Small intestine (tissue), 7 donors: ENCODE measurements around the gene TMEM74B. TPM values are rescaled to one million over a fixed set of nuclear protein-coding genes. Genes with fewer than 3 reads are reported as not detected.

Source experiments
- DNase-seq, 2 donors: peaks; one replicate each; pipeline versions ENCODE4 v3.0.0 to v3.0.0-alpha.2; 2013
- FAIRE-seq: peaks from 2 replicates; lab custom pipeline; 2012; peaks lifted over from hg19 to GRCh38; lab: Jason Lieb, UNC
- H3K27ac ChIP-seq, 3 donors: one replicate each; pipeline ENCODE4 v1.5.1; 2013; ENCODE audit warnings: low read length in 2 of 3, mild to moderate bottlenecking in 2 of 3, control low read depth in 1 of 3, inconsistent platforms in 1 of 3, low read depth in 1 of 3, moderate library complexity in 1 of 3
- H3K27me3 ChIP-seq, 3 donors: one replicate each; pipeline ENCODE4 v1.6.1; 2013; ENCODE audit warnings: low read length in 3 of 3, inconsistent platforms in 1 of 3; ENCODE audit not compliant: control insufficient read depth in 3 of 3, insufficient read depth in 3 of 3
- H3K36me3 ChIP-seq, 3 donors: one replicate each; pipeline ENCODE4 v1.6.1; 2013; ENCODE audit warnings: low read length in 3 of 3, inconsistent platforms in 1 of 3, low read depth in 1 of 3, mild to moderate bottlenecking in 1 of 3, moderate library complexity in 1 of 3; ENCODE audit not compliant: control insufficient read depth in 3 of 3, insufficient read depth in 2 of 3
- H3K4me1 ChIP-seq, 3 donors: one replicate each; pipeline ENCODE4 v1.6.1; 2013; ENCODE audit warnings: low read length in 2 of 3, inconsistent platforms in 1 of 3, low read depth in 1 of 3, mild to moderate bottlenecking in 1 of 3, moderate library complexity in 1 of 3; ENCODE audit not compliant: control insufficient read depth in 3 of 3, insufficient read depth in 2 of 3
- H3K4me3 ChIP-seq, 3 donors: one replicate each; pipeline ENCODE4 v1.5.1; 2013; ENCODE audit warnings: low read length in 3 of 3, control low read depth in 1 of 3, inconsistent platforms in 1 of 3, low read depth in 1 of 3, mild to moderate bottlenecking in 1 of 3, moderate library complexity in 1 of 3
- H3K9me3 ChIP-seq, 2 donors: one replicate each; pipeline ENCODE4 v1.6.1; 2013; ENCODE audit warnings: low read depth in 1 of 2, low read length in 1 of 2; ENCODE audit not compliant: control insufficient read depth in 2 of 2, insufficient read depth in 1 of 2
- WGBS, 3 donors: extraction: QIAGEN DNeasy Blood & Tissue Kit; methylation state at CpG; one replicate each; pipeline ENCODE4 v1.1.7; 2013; 5-methylcytosine and 5-hydroxymethylcytosine counted together
- polyA plus RNA-seq, 4 donors: library from polyadenylated mRNA; stranded (reverse) in 3 of 4; unstranded in 1 of 4; fragments of 200-250 nt in 3 of 4; fragments of 120-200 nt in 1 of 4; gene quantifications; one replicate each; pipeline versions ENCODE4 v1.2.1 to v1.2.3, GENCODE V29; 2013
- donor health status: healthy with polysubstance abuse.
- donor health status: control.
- donor health status: control.
- donor health status: Bipolar disorder and iron deficiency.
- donor health status: healthy.

The TMEM74B gene
- polyA plus RNA-seq, 4 donors: 10.5 to 68.7 (median 36.1) TPM

DNA sequence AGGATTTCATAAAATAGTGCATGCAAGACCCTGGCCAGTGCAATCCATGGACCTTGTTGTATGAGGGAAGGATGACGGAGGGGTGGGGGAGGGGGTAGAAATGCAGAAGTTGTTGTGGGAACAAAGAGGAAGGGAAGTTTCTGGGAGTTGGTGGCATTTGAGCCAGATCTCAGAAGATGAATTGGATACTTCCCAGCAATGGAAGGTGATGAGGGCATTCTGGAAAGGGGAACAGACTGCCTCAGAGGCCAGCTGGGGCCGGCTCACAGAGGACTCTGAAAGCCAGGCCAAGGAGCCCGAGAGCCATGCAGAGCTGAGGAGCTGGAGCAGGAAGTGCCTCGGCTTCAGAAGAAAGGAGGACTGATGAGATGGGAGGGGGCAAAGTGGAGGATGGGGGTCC, 2.7 kb downstream of the TMEM74B start:
- Histone ChIP-seq H3K27me3 (peaks cover 0 to 8% (median 0%) of the 10 kb centered on the region in 3 donors), H3K27ac (no peak overlapping the region), H3K9me3 (no peaks in the 10 kb centered on the region), H3K4me1 (peaks cover 3 to 13% (median 3%) of the 10 kb centered on the region in 3 donors), H3K36me3 (peaks cover 0 to 23% (median 0%) of the 10 kb centered on the region in 3 donors), H3K4me3 (no peak overlapping the region)
- DNase-seq (no peak), FAIRE-seq (no peak)
- 57 to 74% (median 68%) methylated on average over 4 of the region's 4 CpGs for WGBS, 3 donors

- H3K4me3 ChIP-seq: no peak overlapping the region
- no peak for FAIRE-seq
- H3K4me1 ChIP-seq: peaks cover 0 to 2% (median 1%) of the 10 kb centered on the region in 3 donors
- DNase-seq: no peak
- H3K36me3 ChIP-seq: peaks cover 0 to 30% (median 2%) of the 10 kb centered on the region in 3 donors
- 94% methylated on average over 27 of the region's 27 CpGs for WGBS, 3 donors
- peaks cover 0 to 8% (median 0%) of the 10 kb centered on the region in 3 donors for H3K27me3 ChIP-seq
- no peaks in the 10 kb centered on the region for H3K9me3 ChIP-seq
- no peak overlapping the region for H3K27ac ChIP-seq
Measured at GRCh38 chr20:1180949-1181348, 3.8 kb downstream of the TMEM74B start.

- Histone ChIP-seq H3K27me3 (no peaks in the 10 kb centered on the region), H3K4me1 (no peaks in the 10 kb centered on the region), H3K4me3 (no peak overlapping the region), H3K9me3 (no peaks in the 10 kb centered on the region), H3K27ac (no peak overlapping the region), H3K36me3 (peaks cover 0 to 44% (median 3%) of the 10 kb centered on the region in 3 donors)
- 91 to 97% (median 93%) methylated on average over 3 of the region's 3 CpGs for WGBS, 3 donors
- DNase-seq (no peak), FAIRE-seq (no peak)
Measured at GRCh38 chr20:1178623-1179022, 6.2 kb downstream of the TMEM74B start.

DNA sequence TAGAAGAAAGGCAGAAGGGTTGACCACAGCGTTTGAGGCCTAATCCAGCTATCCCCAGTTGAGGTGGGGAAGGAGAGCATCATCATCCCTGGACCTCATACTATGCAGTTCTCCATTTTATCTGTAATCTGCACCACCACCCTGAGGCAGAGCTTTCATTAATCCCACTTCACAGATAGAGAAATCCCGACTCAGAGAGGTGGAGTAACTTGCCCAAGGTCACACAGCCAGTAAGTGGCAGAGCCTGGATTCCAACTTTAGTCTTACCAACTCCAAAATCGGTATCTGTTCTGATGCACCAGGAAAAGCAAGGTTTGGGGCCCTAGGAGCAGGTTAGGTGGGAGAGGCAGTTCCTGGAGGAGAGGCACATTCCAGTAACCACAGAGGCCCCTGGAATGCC, 6.7 kb downstream of the TMEM74B start:
- H3K36me3 ChIP-seq: peaks cover 0 to 48% (median 3%) of the 10 kb centered on the region in 3 donors
- DNase-seq: no peak
- H3K9me3 ChIP-seq: no peaks in the 10 kb centered on the region
- no peak for FAIRE-seq
- no peaks in the 10 kb centered on the region for H3K27me3 ChIP-seq
- no peaks in the 10 kb centered on the region for H3K4me1 ChIP-seq
- no peak overlapping the region for H3K27ac ChIP-seq
- 84 to 92% (median 87%) methylated on average over 3 of the region's 3 CpGs for WGBS, 3 donors
- no peak overlapping the region for H3K4me3 ChIP-seq

DNA sequence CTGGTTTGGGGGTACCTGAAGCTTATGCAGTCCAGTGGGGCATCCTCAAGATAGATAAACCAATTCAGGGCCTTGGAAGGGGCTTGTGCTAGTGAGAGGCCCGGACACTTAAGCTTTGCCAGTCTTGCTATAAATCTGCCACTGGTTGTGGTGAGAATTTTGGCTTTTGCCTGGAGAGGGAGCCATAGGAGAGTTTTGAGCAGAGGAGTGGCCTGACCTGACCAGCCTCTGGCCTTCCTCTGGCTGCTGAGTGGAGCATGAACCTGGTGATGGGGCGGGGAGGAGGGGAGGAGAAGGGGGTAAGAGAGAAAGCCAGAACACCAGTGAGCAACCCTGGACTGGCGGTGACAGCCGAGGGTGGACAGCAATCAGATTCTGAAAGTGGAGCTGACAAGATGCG, 7.1 kb downstream of the TMEM74B start:
- Histone ChIP-seq H3K9me3 (no peaks in the 10 kb centered on the region), H3K27me3 (no peaks in the 10 kb centered on the region), H3K4me3 (no peak overlapping the region), H3K36me3 (peaks cover 2 to 53% (median 3%) of the 10 kb centered on the region in 3 donors), H3K4me1 (no peaks in the 10 kb centered on the region), H3K27ac (no peak overlapping the region)
- DNase-seq: peak; percentile 11 to 37
- 82 to 88% (median 83%) methylated on average over 5 of the region's 5 CpGs for WGBS, 3 donors
- FAIRE-seq: no peak

GRCh38 chr20:1174787-1175186, 10.0 kb downstream of the TMEM74B start:
- H3K36me3 ChIP-seq: peaks cover 3 to 52% (median 5%) of the 10 kb centered on the region in 3 donors
- no peaks in the 10 kb centered on the region for H3K4me1 ChIP-seq
- H3K27me3 ChIP-seq: no peaks in the 10 kb centered on the region
- DNase-seq: no peak
- no peak for FAIRE-seq
- no peak overlapping the region for H3K27ac ChIP-seq
- H3K9me3 ChIP-seq: no peaks in the 10 kb centered on the region
- 76 to 83% (median 81%) methylated on average over 8 of the region's 8 CpGs for WGBS, 3 donors
- no peak overlapping the region for H3K4me3 ChIP-seq

- H3K36me3 ChIP-seq: peaks cover 3 to 58% (median 9%) of the 10 kb centered on the region in 3 donors
- H3K4me3 ChIP-seq: no peak overlapping the region
- DNase-seq (no peak), FAIRE-seq (no peak)
- 26 to 78% (median 50%) methylated on average over 4 of the region's 4 CpGs for WGBS, 3 donors
- no peaks in the 10 kb centered on the region for H3K27me3 ChIP-seq
- no peaks in the 10 kb centered on the region for H3K9me3 ChIP-seq
- no peak overlapping the region for H3K27ac ChIP-seq
- no peaks in the 10 kb centered on the region for H3K4me1 ChIP-seq
Measured at GRCh38 chr20:1173698-1174097, 11.1 kb downstream of the TMEM74B start.

DNA sequence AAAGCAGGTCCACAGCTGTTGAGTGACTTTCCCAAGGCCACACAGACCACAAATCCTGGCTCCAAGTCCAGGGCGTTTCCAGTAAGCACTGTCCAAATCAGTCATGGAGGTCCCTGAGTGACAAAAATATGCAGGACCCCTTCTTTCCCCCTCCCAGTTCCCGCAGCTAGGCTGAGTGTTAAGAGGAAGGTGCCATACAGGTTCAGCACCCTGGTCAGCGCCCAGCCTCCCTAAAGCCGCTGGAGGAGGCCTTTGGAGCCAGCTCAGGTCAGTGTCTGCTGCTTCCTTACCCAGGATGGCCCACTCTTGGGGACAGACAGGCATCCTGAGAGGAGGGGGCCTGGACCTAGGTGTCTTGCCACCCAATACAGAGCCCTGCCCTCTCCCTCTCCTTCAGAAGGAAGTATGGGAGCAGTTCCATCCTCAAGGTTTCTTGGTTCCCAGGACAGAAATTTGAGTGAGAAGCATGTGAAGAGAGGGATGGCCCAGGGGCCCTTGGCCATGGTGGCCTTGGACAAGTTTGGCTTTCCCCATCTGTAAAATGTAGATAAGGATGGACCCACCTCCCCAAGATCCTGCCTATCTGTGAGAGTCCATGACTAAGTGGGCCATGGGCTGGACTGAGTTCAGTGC, 13.2 kb downstream of the TMEM74B start:
- Histone ChIP-seq H3K4me1 (no peaks in the 10 kb centered on the region), H3K9me3 (no peaks in the 10 kb centered on the region), H3K36me3 (peaks cover 3 to 50% (median 12%) of the 10 kb centered on the region in 3 donors), H3K4me3 (no peak overlapping the region), H3K27ac (no peak overlapping the region), H3K27me3 (no peaks in the 10 kb centered on the region)
- no peak for FAIRE-seq
- peak in 1 of 2 donors; percentile 59 for DNase-seq
- 66 to 90% (median 84%) methylated on average over 4 of the region's 4 CpGs for WGBS, 3 donors
